Activated T-helper 2 cell treated with anti-CD3 and anti-CD28 coated beads, Interferon-gamma antibody, Interleukin-2, Interleukin-4, amounts not matched to agents 10 μg/mL and 5 μg/mL and 100 μg/mL, durations not matched to agents 14 hours and 24 hours and 36 hours (primary cell): ENCODE measurements around the gene EPG5. TPM values are rescaled to one million over a fixed set of nuclear protein-coding genes. Genes with fewer than 3 reads are reported as not detected.

ENCODE experiments used
- total RNA-seq: library from RNA; stranded (reverse); gene quantifications from 2 replicates; pipeline ENCODE4 v1.2.3, GENCODE V29; 2022

The EPG5 gene
- total RNA-seq, 1 donor from 2014 or later, result 17.1 TPM

Other genes with a start within 250 kb of the EPG5 start
- gene SLC14A1, start 243.1 kb downstream of the EPG5 start, total RNA-seq, result 5.6 and 6.0 TPM in 2 replicates
- gene SIGLEC15, start 141.7 kb downstream of the EPG5 start, total RNA-seq, result not detected in 2 replicates
- gene PSTPIP2, start 104.9 kb upstream of the EPG5 start, total RNA-seq, result 36.8 and 39.0 TPM in 2 replicates
- 441 and 445 TPM in 2 replicates for gene ATP5F1A, start 131.0 kb upstream of the EPG5 start, total RNA-seq
- 52.3 and 58.1 TPM in 2 replicates for gene HAUS1, start 137.1 kb upstream of the EPG5 start, total RNA-seq